SKM-1 (cell line): ENCODE measurements around the gene IP6K2.
"Not testable (repeated sequence)": the region's sequence is repeated elsewhere in the genome, so short reads cannot be mapped to it uniquely, and the experiment has no call there.

Source experiments
- DNase-seq: peaks from one replicate; lab custom pipeline; 2025; ENCODE audit not compliant: unreplicated experiment; lab: John Stamatoyannopoulos, UW

The IP6K2 gene, protein sequence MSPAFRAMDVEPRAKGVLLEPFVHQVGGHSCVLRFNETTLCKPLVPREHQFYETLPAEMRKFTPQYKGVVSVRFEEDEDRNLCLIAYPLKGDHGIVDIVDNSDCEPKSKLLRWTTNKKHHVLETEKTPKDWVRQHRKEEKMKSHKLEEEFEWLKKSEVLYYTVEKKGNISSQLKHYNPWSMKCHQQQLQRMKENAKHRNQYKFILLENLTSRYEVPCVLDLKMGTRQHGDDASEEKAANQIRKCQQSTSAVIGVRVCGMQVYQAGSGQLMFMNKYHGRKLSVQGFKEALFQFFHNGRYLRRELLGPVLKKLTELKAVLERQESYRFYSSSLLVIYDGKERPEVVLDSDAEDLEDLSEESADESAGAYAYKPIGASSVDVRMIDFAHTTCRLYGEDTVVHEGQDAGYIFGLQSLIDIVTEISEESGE

GRCh38 chr3:48716982-48717746 lies at the start of gene IP6K2:
IP6K2 (minus strand) TSS chr3:48717221; CDS start chr3:48695291, 21,930 bp downstream.
- DNase-seq, result peak; percentile 97

GRCh38 chr3:48765376-48765775 lies 48.4 kb upstream of the IP6K2 start:
- no peak for DNase-seq

- no peak for DNase-seq
Measured at GRCh38 chr3:48762816-48763215, 45.8 kb upstream of the IP6K2 start.

DNA sequence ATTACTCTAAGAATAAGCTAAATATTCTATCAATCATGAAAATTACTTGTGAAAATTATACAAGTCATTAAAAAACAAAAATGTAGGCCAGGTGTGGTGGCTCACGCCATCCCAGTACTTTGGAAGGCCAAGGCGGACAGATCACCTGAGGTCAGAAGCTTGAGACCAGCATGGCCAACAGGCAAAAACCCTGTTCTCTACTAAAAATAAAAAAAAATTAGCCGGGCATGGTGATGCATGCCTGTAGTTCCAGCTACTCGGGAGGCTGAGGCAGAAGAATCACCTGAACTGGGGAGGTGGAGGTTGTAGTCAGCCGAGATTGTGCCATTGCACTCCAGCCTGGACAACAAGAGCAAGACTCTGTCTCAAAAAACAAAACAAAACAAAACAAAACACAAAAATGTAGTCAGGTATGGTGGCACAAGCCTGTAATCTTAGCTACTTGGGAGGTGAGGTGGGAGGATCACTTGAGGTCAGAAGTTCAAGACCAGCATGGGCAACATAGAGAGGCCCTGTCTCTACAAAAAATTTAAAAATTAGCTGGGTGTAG lies 43.0 kb upstream of the IP6K2 start:
- not testable (repeated sequence) for DNase-seq

DNA sequence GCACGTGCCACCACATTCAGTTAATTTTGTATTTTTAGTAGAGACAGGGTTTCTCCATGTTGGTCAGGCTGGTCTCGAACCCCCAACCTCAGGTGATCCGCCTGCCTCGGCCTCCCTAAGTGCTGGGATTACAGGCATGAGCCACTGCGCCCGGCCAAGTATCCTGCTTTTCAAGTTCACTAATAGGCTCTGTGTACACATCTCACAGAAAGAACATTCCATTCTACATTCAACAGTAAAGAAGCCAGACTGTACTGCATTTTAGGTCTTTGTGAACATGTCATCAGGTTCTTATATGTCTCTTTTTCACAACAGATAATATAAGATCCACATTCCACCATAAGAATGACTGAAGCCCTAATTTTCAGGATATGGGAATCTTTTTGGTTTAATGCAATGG lies 42.5 kb upstream of the IP6K2 start:
- not testable (repeated sequence) for DNase-seq

DNA sequence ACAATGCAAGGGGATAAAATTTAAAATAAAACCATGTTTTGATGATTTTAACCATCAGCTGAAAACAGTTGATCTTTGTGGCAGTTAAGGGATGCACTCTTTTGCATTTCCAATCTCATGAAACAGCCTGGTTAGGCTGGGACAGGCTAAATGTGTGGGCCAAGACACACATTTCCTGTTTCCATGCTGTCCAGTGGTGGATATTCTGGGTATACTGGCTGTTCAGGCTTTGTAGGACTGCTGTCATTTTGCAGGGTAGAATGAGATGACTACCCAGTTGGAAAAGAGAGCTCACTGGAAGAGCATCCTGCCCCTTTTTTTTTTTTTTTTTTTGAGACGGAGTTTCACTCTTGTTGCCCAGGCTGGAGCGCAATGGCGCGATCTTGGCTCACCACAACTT lies 42.0 kb upstream of the IP6K2 start:
- no peak for DNase-seq

- DNase-seq, result no peak
Measured at GRCh38 chr3:48756640-48757039, 39.6 kb upstream of the IP6K2 start.

GRCh38 chr3:48750856-48751255 lies 33.8 kb upstream of the IP6K2 start:
- DNase-seq, result no peak

- DNase-seq, result no peak
Measured at GRCh38 chr3:48748754-48749153, 31.7 kb upstream of the IP6K2 start.

DNA sequence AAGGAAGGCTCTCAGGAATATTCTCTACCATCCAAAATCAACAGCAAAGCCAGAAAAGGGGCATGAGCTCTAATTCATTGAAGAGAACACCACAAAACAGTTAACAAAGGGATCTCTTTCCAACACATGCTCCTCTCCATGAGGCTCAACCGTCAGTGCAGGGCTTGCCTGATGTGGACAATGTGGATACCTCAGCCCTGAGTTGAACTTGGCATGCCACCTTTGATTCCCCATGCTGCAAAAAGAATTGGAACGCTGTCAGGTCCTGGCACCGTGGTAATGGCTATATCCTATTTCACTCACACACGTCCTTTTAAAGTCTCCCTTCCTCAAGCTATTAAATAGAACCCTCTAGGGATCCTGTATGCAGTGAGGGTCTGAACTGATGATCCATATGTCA lies 30.7 kb upstream of the IP6K2 start:
- DNase-seq, result no peak

- DNase-seq, result no peak
Measured at GRCh38 chr3:48747015-48747615, 30.1 kb upstream of the IP6K2 start.

- DNase-seq, result no peak
Measured at GRCh38 chr3:48743773-48744172, 26.8 kb upstream of the IP6K2 start.

- DNase-seq, result not testable (repeated sequence)
Measured at GRCh38 chr3:48741226-48741625, 24.2 kb upstream of the IP6K2 start.

- no peak for DNase-seq
Measured at GRCh38 chr3:48739955-48740823, 23.2 kb upstream of the IP6K2 start.

GRCh38 chr3:48739617-48739954 lies 22.6 kb upstream of the IP6K2 start:
- DNase-seq, result no peak

DNA sequence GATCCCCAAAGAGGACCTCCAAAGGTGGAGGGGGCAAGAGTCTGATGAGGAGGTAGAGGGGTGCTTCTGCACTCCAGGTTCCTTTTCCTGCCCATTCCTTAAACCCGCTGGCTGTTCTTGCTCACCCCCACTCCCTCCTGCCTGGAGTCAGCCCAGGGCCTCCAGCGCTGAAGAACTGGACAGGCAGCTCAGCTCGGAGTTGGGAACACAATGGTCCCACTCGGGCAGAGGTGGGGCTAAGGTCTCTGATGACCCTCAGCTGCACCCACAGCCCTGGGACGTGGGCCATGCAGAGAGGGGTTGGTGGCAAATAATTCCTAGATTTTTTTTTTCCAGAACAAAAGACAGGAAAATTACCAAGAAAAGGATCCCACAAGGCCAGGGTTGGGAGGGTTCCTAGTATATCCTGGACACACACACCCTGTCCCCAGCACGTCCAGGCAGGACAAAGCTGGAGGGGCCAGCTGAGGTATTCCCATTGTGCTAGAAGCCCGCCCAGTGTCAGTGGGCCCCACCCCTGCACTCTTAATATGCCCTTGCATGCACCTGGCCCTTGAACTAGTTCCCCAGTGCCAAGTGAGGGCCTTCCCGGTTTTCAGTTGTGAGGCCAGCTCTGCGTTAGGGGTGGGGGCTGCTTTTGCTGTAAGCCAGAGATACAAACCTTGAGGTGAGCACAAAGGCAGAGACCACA lies 22.1 kb upstream of the IP6K2 start:
- no peak for DNase-seq

DNA sequence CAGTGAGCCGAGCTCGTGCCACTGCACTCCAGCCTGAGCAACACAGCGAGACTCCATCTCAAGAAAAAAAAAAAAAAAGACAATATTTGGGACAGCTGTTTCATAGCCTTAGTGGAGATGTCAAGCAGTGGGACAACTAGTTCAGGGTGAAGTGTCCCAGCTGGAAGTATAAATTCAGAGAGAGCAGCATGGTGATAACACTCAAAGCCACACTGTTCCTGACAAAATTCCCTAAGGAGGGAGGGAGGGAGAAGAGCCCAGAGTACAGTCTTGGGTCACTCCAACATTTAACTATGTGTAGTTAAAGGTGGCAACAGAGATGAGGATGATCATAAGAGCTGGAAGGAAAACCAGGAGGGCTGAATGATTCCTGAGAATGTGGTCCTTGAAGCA lies 21.1 kb upstream of the IP6K2 start:
- DNase-seq, result no peak

GRCh38 chr3:48735075-48735767 lies 18.2 kb upstream of the IP6K2 start:
- not testable (repeated sequence) for DNase-seq

- not testable (repeated sequence) for DNase-seq
Measured at GRCh38 chr3:48734541-48734940, 17.5 kb upstream of the IP6K2 start.
